ENCODE data around the gene UGT8.
"Not testable (repeated sequence)": the region's sequence is repeated elsewhere in the genome, so short reads cannot be mapped to it uniquely, and the experiment has no call there.

The UGT8 gene

GRCh38 chr4:114606245-114606644 lies 7.6 kb downstream of the UGT8 start:
- DNase-seq: no peak

DNA sequence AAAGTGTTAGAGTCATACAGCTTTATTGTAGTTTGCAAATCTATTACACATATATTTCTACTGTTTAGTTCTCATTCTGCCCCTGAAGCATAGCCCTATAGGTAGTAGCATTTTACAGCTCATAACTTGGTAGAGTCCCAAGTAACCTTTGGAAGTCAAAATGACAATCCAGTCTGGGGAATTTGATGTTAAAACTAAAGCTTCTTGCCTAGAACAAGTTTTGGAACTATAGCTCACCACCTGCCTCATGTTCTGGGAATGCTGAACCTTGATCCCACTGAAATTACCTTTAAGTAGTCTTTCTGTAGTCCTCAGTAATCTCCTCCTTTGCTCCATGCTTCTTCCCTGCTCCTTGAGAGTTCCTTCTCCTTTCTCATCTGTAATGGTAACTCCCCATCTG lies 8.4 kb downstream of the UGT8 start:
- DNase-seq: no peak

DNA sequence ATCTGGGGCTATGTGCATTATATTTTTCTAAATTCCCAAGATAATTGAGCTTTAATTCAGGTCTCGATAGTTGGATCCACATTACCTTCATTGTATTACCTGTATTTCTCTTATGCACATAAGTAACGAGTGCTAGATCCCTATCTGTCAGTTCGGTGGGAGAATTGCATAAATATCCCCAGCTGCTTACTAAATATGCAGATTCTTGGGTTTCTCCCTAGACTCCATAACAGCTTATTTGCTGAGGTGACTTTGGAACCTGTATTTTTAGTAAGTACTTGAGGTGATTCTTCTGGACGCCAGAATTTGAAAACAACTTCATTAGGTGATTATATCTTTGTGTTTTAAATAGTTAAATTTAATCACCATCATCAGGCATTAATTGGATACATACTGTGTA lies 15.0 kb downstream of the UGT8 start:
- no peak for DNase-seq

- DNase-seq: no peak
Observed at GRCh38 chr4:114615435-114615834, 16.8 kb downstream of the UGT8 start.

GRCh38 chr4:114616036-114616435 lies 17.4 kb downstream of the UGT8 start:
- not testable (repeated sequence) for DNase-seq

GRCh38 chr4:114626196-114626595 lies 27.6 kb downstream of the UGT8 start:
- DNase-seq: no peak

DNA sequence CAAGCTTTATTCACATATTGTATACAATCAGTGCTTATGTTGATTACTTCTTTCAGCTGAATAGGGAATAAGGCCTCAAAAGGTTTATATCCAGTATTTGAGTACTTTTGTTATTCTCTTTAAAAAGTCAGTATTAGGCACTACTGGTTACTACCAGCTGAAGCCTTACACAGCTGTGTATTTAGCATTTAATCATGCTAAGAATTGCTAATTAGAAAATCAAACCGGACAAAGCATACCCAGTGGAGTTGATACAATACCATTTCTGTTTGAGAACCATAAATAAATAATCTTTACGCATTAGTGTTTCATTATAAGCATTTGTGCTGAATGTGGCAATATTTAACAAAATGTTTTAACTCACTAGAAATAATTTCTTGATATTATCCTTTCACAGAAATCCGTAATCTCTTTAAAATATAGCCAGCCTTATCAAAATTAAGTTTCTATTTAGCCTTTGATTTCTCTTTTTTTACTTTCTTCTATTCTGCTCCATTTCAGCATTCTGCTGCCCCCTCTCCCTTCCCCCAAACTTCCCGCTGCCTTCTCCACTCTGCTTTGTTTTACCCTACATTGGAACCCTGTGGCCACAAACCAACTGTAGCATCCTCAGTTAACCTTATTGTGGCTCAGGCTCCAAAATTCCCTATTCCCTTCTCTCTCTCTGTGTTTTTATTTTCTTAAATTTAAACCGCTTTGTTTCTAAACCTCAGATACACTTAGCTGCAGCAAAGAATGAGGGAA lies 37.8 kb downstream of the UGT8 start:
- no peak for DNase-seq

GRCh38 chr4:114642173-114642780 lies 43.7 kb downstream of the UGT8 start:
- DNase-seq: no peak

GRCh38 chr4:114649908-114650307 lies 51.3 kb downstream of the UGT8 start:
- DNase-seq: no peak

- no peak for DNase-seq
Observed at GRCh38 chr4:114653675-114654074, 55.1 kb downstream of the UGT8 start.

GRCh38 chr4:114654592-114654991 lies 56.0 kb downstream of the UGT8 start:
- no peak for DNase-seq

GRCh38 chr4:114658179-114658578 lies 59.6 kb downstream of the UGT8 start:
- DNase-seq: no peak

DNA sequence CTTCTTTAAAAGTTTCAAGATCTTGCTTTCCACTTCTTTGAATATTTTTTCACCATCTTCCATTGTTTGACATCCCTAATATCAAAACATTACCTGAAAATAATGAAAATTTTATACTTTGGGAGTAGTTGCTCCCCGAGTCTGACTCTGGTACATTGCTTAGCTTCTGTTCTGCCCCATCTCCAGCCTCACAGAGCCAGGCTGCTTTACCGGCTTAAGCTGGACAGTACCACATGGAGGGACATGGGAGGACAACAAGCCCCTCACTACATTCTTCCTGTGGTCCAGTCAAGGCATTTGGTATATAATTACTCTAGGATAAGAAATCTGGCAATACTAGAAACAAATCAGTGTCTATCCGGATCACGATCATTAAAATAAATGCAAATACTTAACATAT lies 60.2 kb downstream of the UGT8 start:
- DNase-seq: no peak

- peak in 1 of 5 experiments; percentile 39 for DNase-seq
Observed at GRCh38 chr4:114659386-114660008, 60.9 kb downstream of the UGT8 start.

DNA sequence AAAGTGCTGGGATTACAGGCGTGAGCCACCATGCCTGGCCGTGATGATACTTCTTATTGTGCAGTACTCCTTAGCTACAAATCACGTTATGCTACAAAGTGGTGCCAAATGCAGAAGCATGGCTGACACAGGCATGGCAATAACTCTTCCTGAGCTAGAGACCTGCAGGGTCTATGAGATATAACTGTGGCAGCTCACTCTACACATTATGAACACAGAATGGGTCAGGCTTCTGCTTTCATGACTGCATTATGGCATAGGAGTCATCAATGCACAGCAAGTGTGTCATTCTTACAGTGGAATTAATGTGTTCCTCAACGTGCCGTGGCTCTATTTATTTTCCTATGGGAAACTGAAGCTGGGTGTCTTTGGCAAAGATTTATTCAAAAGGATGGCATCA lies 64.5 kb downstream of the UGT8 start:
- DNase-seq: no peak

DNA sequence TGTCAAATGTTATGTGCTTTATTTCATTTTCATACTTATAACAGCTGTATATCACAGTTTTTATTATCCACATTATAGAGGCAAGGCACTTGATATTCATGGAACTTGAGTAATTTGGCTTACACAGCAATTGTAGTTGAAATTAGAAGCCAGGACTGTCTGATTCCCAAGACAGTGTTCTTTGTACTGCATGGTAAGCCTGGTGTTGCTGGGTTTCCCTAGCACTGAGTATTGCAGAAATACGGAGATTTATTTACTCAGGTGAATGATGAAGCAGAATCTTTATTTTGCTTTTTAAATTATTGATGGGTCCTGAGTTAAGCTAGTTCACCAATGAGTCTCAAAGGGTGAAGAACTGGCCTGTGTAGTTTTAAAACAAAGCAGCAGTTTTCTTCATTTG lies 70.0 kb downstream of the UGT8 start:
- DNase-seq: no peak

- DNase-seq: not testable (repeated sequence)
Observed at GRCh38 chr4:114670733-114671132, 72.1 kb downstream of the UGT8 start.

DNA sequence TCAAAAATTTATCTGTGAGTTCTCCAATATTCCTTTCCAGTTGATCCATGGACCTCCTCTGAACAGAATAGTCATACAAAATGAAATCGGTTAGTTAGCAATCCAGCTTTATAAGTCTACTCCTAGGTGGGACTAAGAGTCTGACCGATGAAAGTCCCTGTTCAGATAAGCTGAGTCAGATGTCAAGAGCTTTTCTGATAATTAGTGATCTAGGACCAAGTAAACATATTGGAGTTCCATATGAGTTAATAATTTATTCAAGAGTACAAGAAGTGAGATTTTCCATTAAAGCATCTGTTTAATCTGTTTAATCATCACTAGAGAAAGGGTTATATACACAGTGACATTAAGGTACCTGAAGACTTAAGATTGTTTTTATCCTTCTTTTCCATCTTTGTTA lies 74.7 kb downstream of the UGT8 start:
- no peak for DNase-seq

GRCh38 chr4:114674080-114674479 lies 75.5 kb downstream of the UGT8 start:
- DNase-seq: no peak

DNA sequence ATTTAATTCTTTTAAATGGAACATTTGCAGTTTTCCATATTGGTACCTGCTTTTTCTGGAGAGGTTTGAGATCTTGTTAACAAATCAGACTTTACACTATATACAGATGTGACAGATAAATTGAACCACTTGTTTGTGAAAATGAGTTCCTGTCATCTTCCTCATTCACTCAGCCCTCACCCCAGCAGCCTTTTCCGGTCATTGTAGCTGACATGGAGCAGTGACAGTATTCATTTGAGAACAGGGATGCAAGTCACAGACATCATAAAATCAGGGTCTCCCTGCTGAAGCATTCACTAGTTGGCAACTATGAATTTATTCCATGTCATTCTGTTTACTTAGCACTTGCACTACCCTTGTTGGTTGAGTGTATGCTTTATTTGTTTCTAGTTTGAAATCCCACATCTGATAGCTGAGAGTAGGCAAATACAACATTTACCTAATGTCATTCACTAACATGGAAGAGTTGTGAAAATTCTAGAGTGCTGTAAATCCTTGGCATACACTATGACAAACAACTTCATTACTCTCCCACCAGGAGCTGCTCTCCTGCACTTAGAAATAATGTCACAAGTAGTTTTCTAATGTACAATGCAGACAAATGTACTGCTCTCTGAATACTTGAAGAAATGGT lies 78.9 kb downstream of the UGT8 start:
- DNase-seq: no peak

GRCh38 chr4:114684462-114684861 lies 85.9 kb downstream of the UGT8 start:
- no peak for DNase-seq

- no peak for DNase-seq
Observed at GRCh38 chr4:114688059-114688458, 89.5 kb downstream of the UGT8 start.

GRCh38 chr4:114690571-114690970 lies 92.0 kb downstream of the UGT8 start:
- DNase-seq: no peak

- DNase-seq: no peak
Observed at GRCh38 chr4:114691865-114692264, 93.3 kb downstream of the UGT8 start.
